GM18868 (cell line): ENCODE measurements around the gene NCAPD3.
"Not testable (repeated sequence)": the region's sequence is repeated elsewhere in the genome, so short reads cannot be mapped to it uniquely, and the experiment has no call there.

Experiments
- ATAC-seq: cut with Tn5 transposase; IDR thresholded peaks from one replicate; pipeline ENCODE4 v1.9.1; 2021; ENCODE audit warnings: mild to moderate bottlenecking, moderate library complexity; ENCODE audit not compliant: unreplicated experiment

The NCAPD3 gene

GRCh38 chr11:134139303-134139872 lies 84.4 kb downstream of the NCAPD3 start:
- no peak for ATAC-seq

- no peak for ATAC-seq
These were observed 85.4 kb downstream of the NCAPD3 start for GRCh38 chr11:134138376-134138775.

- ATAC-seq: no peak
These were observed 89.6 kb downstream of the NCAPD3 start for GRCh38 chr11:134134167-134134566.

DNA sequence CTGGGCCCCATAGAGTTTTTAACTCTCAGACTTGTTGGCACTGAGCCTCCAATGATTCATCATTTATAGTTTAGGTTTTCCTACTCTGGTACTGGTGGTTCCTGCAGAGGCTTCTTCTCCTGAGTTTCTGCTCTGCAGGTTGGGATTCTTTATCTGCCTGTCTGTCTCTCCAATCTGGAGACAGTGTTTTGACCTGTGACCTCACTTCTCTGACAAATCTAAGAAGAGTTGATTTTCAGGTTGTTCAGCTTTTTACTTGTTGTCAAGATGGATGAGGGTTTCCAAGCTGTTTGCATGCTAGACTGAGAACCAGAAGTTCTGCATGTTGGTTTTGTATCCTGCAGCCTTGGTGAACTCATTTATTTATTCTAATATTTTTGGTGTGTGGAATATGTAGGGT lies 91.0 kb downstream of the NCAPD3 start:
- ATAC-seq: no peak

DNA sequence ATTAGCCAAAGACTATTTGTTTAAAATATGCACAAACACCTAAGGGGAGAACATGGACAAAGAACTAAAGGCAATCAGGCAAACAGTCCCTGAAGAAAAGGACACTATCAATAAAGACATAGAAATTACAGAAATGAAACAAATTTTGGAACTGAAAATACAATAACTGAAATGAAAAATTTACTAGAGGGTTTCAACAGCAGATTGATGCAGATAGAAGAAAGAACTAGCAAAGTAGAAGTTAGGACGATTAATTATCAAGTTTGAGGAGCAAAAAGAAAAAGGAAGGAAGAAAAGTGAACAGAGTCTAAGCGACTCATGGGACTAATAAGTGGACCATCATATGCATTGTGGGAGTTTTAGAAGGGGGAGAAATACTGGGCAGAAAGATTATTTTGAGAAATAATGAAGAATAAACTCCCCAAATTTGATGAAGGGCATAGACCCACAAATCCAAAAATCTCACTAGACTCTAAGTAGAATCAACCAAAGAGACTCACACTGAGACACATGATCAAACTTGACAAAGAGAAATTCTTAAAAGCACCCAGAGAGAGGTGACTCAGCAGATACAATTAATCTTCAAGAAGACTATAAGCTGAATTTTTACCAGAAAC lies 92.0 kb downstream of the NCAPD3 start:
- ATAC-seq: no peak

- no peak for ATAC-seq
These were observed 97.4 kb downstream of the NCAPD3 start for GRCh38 chr11:134126217-134126822.

GRCh38 chr11:134125507-134125906 lies 98.3 kb downstream of the NCAPD3 start:
- no peak for ATAC-seq

DNA sequence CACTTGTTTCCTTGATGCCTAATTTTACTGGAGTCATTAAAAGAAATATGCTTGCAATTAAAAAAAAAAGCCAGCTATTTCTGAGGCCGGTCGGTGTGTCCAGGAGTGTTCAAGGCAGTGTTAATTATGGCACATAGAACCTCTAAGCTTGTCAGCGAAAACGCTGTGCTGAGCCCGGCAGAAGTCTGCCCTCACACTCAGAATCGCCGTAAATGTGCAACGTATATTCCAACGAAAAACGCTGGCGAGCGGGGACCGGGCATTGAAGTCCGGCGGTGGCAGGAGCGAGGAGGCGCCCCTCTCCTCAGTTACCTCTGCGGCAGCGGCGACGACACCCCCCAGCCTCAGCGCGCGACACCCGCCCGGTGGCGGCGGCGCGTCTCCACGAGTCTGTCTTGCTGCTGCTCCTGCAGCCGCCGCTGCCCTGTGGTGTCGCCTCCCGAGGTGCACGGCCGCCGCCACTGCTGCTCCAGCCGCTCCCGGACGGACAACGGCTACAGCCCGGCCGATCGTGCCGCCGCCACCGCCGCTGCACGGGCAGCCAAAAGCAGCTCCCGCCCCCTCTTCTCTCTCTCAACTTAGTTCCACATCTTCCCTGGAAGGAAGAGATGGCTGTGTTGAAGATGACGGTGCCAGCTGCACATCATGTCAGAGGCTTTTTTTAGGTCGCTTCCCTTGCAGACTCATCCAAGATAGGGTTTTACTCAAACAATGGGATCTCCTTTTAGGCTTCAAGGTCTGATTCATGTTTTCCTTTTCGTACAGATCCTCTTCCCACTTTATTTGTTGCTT lies 98.9 kb downstream of the NCAPD3 start:
- ATAC-seq: no peak

GRCh38 chr11:134120921-134121526 lies 102.7 kb downstream of the NCAPD3 start:
- no peak for ATAC-seq

DNA sequence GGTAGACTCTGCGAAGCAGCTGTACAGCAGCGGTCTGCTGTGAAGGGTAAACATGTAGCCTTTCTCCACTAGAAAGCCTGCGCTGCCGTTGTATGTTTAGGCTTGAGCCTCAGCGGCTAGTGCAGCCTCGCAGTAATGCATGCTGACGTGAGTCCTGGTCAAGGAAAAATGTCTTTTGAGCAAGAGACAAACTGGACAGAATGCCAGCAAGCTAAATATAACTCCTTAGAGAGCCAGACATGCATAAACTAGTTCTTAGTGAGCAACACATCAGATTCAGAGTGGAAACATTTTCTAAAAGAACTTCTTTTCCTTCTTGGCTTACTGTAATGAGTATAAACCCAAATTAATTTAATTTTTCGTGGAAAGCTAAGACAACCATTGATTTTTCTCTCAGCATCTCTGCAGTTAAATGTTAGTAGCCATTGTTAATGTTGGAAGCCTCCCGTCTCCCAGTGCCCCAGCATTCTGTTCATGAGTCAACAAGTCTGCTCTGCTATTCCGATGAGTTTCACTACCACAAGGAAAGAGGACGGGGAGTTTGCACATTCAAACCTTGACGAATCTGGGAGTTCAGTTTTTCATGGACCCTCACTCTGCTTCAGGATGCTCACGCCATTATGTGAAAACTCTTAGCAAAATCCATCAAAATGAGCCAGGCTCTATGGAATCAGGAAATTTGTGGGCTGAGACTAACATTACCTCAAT lies 103.5 kb downstream of the NCAPD3 start:
- no peak for ATAC-seq

- ATAC-seq: no peak
These were observed 104.7 kb downstream of the NCAPD3 start for GRCh38 chr11:134119094-134119493.

DNA sequence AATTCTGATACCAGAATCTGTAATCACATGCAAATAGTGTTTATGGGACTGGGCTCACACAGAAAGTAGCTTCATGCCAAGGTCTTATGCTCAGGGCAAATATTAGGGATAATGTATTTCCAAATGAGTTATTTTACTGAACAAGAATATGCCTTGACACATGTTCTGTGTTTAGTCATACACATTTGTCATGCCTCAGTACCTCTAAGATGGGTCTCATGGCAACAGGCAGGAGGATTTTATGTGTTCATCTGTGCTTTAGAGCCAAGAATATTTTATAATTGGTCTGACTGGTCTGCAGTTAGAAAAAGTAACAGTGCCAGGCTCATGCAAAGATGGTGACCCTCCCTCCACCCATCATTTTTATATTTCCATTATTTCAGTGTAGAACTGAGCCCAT lies 105.8 kb downstream of the NCAPD3 start:
- ATAC-seq: no peak

DNA sequence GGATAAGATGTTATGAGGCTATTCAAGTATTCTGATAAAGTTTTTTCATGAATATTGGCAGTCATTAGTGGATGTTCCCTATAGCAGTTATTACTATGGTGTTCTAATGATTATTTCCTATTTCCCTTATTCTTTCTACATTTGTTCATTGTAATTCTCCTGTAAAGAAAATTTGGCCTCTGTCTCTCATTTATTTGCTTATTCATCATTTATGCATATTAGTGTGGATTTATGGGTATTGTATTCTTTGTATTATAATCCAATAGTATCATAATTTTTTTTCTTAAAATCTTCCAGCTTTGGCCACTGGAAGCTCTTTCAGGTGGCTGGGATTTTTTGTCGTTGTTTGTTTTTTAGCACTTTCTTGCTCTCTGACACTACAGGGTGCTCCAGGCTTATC lies 107.6 kb downstream of the NCAPD3 start:
- ATAC-seq: no peak

DNA sequence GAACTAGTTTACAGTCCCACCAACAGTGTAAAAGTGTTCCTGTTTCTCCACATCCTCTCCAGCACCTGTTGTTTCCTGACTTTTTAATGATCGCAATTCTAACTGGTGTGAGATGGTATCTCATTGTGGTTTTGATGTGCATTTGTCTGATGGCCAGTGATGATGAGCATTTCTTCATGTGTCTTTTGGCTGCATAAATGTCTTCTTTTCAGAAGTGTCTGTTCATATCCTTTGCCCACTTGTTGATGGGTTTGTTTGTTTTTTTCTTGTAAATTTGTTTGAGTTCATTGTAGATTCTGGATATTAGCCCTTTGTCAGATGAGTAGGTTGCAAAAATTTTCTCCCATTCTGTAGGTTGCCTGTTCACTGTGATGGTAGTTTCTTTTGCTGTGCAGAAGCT lies 110.0 kb downstream of the NCAPD3 start:
- ATAC-seq: not testable (repeated sequence)

DNA sequence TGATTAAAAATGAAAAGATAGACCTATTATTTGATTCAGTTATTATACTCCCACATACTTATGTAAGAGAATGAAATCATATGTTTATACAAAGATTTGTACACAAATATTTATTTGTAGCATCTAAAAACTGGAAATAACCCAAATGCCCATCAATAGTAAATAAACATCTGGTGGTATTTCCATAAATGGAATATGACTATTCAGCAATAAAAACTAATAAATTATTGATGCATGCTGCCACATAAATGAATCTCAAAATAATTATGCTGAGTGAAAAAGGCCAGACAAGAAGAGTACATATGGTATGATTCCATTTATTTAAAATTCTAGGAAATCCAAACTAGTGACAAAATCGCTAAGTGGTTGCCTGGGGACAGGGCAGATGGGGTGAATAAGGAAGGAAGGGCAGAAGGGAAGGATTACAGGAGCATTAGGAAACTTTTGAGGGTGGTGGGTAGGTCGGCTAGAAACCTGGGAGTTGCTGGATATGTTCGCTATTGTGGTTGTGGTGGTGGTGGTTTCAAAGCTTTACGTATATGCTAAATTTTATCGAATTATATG lies 113.4 kb downstream of the NCAPD3 start:
- no peak for ATAC-seq
